ENCODE results near the gene EDEM2. TPM values are rescaled to one million over a fixed set of nuclear protein-coding genes. Genes with fewer than 3 reads are reported as not detected.

Gene EDEM2
- total and polyA plus RNA-seq, 2 of the 13 experiments (the other 11 are each of a cell fraction or from before 2014, with no cell fraction given): 33.1 to 46.9 TPM

GRCh38 chr20:35091816-35092523 lies 55.2 kb downstream of the EDEM2 start (continued):
- TF ChIP-seq GPN1 (CRISPR knock-in tag; IDR thresholded peaks at IDR 0.05; ENCODE audit: borderline replicate concordance) (0 out of 2 replicates have a peak, but pooled peaks have one; percentile 36), POLR2A (IDR thresholded peaks at IDR 0.05; ENCODE audit: insufficient read depth in 1 of 2, low read depth in 2 of 2, low read length in 2 of 2) (peak in 1 of 2 experiments; percentile 56; a peak in 2 of 4 replicates), ZNF333 (CRISPR knock-in tag; IDR thresholded peaks at IDR 0.05; ENCODE audit: borderline replicate concordance) (no peak), AKNA (CRISPR knock-in tag; IDR thresholded peaks at IDR 0.05; ENCODE audit: borderline replicate concordance) (peak; percentile 37; the same call in 1 of the 2 replicates), HNF1B (CRISPR knock-in tag; IDR thresholded peaks at IDR 0.05) (0 out of 2 replicates have a peak, but pooled peaks have one; percentile 12), ZFP90 (CRISPR knock-in tag; IDR thresholded peaks at IDR 0.05; ENCODE audit: borderline replicate concordance) (peak; percentile 62), NRL (CRISPR knock-in tag; IDR thresholded peaks at IDR 0.05; ENCODE audit: borderline replicate concordance) (no peak), MTERF4 (CRISPR knock-in tag; IDR thresholded peaks at IDR 0.05) (no peak; the same call in 1 of the 2 replicates), ZBTB7A (CRISPR knock-in tag; IDR thresholded peaks at IDR 0.05) (0 out of 2 replicates have a peak, but pooled peaks have one; percentile 17), ZFP82 (CRISPR knock-in tag; IDR thresholded peaks at IDR 0.05; ENCODE audit: borderline replicate concordance) (0 out of 2 replicates have a peak, but pooled peaks have one; percentile 19), ZBTB42 (CRISPR knock-in tag; IDR thresholded peaks at IDR 0.05) (0 out of 2 replicates have a peak, but pooled peaks have one; percentile 23), ZNF367 (CRISPR knock-in tag; IDR thresholded peaks at IDR 0.05; ENCODE audit: borderline replicate concordance) (no peak), HDAC1 (CRISPR knock-in tag; IDR thresholded peaks at IDR 0.05) (peak; percentile 38; the same call in 1 of the 2 replicates), ZBTB49 (CRISPR knock-in tag; IDR thresholded peaks at IDR 0.05; ENCODE audit: borderline replicate concordance) (0 out of 2 replicates have a peak, but pooled peaks have one; percentile 23), PRDM4 (CRISPR knock-in tag; IDR thresholded peaks at IDR 0.05; ENCODE audit: borderline replicate concordance) (peak; percentile 35; the same call in 1 of the 2 replicates)

Data from HepG2 (cell line).